Effector memory CD4-positive, alpha-beta T cell (primary cell): Measurements from ENCODE around the gene C20orf141.
A peak's percentile ranks its signal among the peaks of the same experiment; 100 is the strongest.
"Not testable (repeated sequence)": the region's sequence is repeated elsewhere in the genome, so short reads cannot be mapped to it uniquely, and the experiment has no call there.

ENCODE experiments used
- DNase-seq, 3 donors: peaks; one replicate each; pipeline ENCODE4 v3.0.0-alpha.2; 2020
- H3K27ac ChIP-seq: 2 replicates; pipeline ENCODE4 v1.7.0; 2013; ENCODE audit warnings: mild to moderate bottlenecking, low read length, moderate library complexity; ENCODE audit not compliant: insufficient read depth, poor library complexity, severe bottlenecking
- H3K27me3 ChIP-seq: replicated peaks from 2 replicates; pipeline ENCODE4 v1.7.0; 2013; ENCODE audit warnings: mild to moderate bottlenecking, low read length; ENCODE audit not compliant: insufficient read depth, control insufficient read depth, poor library complexity, severe bottlenecking
- H3K36me3 ChIP-seq: 2 replicates; pipeline ENCODE4 v1.7.0; 2013; ENCODE audit warnings: mild to moderate bottlenecking, low read length, moderate library complexity; ENCODE audit not compliant: control insufficient read depth, insufficient read depth
- H3K4me1 ChIP-seq: 2 replicates; pipeline ENCODE4 v1.7.0; 2013; ENCODE audit warnings: low read length, mild to moderate bottlenecking; ENCODE audit not compliant: control insufficient read depth, insufficient read depth, poor library complexity, severe bottlenecking
- H3K4me3 ChIP-seq: 2 replicates; pipeline ENCODE4 v1.7.0; 2013; ENCODE audit warnings: low read length, low read depth, mild to moderate bottlenecking; ENCODE audit not compliant: insufficient read depth, poor library complexity, severe bottlenecking
- H3K9me3 ChIP-seq: 2 replicates; pipeline ENCODE4 v1.7.0; 2013; ENCODE audit warnings: mild to moderate bottlenecking, low read length, moderate library complexity; ENCODE audit not compliant: control insufficient read depth

Gene C20orf141

DNA sequence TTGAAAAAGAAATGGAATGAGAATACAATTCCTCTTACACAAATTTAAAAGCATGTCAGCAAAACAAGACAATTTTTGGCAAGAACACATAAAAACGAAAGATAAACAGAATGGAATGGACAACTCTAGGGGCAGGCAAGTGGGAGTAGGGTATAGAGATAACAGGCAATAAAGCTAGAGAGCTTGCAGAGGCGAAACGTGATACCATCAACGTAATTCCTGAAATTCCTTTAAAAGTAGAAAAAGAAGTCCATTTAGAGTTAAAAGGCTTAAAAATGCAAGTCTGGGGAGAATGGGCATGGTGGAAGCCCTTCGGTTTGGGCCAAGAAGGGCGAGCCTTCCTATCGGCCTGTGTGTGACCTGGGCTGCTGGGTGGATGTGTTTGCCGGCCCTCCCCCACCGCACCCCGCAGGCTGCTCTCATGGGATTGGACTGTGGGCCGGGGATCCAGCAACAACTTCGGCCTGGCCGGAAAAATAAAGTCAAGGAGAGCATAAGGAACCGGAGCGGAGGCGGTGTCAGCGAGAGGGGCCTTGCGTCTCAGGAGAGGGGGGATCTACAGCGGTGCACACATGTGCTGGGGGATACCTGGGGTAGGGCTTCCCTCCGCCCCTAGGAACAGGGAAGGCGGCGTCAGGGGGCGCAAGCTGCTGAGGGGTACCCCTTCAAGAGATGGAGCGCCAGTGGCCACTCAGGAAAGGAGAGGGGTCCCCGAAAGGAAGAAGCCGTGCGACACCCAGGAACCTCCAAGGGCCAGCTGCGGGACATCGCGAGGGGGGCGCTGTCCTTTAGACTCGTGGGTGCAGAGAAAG lies 5.5 kb downstream of the C20orf141 start:
- Histone ChIP-seq H3K27me3 (no peaks in the 10 kb centered on the region), H3K4me3 (no peak overlapping the region), H3K36me3 (no peaks in the 10 kb centered on the region), H3K4me1 (peaks cover 18% of the 10 kb centered on the region), H3K9me3 (no peaks in the 10 kb centered on the region), H3K27ac (no peak overlapping the region)
- no peak for DNase-seq

- Histone ChIP-seq H3K4me1 (peaks cover 21% of the 10 kb centered on the region), H3K4me3 (no peak overlapping the region), H3K9me3 (no peaks in the 10 kb centered on the region), H3K27me3 (no peaks in the 10 kb centered on the region), H3K36me3 (no peaks in the 10 kb centered on the region), H3K27ac (no peak overlapping the region)
- DNase-seq, result no peak
Measured at GRCh38 chr20:2820896-2821869, 6.4 kb downstream of the C20orf141 start.

DNA sequence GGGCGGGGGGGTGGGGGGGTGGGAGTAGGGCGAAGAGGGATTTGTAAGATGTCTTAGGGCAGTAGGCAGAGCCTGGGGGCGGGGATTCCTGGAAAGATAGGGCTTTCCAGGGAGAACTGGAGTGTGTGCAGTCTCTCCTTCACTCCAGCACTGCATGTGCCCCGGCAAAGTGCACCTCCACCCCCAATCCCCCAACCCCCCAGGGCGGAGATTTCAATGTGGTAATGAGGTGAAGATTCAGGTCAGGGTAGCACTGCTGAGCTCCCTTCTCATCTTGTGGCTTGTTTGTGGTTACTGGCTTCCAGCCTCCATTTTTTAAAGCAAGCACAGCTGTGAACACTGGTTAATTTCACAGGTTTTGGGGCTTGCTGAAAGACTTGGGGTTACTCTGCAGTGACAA lies 7.3 kb downstream of the C20orf141 start:
- DNase-seq, result peak; percentile 22 to 27 (median 24)
- H3K4me1 ChIP-seq, result peaks cover 24% of the 10 kb centered on the region
- no peaks in the 10 kb centered on the region for H3K27me3 ChIP-seq
- H3K9me3 ChIP-seq, result no peaks in the 10 kb centered on the region
- no peaks in the 10 kb centered on the region for H3K36me3 ChIP-seq
- no peak overlapping the region for H3K27ac ChIP-seq
- peak overlapping the region; percentile 17 for H3K4me3 ChIP-seq

DNA sequence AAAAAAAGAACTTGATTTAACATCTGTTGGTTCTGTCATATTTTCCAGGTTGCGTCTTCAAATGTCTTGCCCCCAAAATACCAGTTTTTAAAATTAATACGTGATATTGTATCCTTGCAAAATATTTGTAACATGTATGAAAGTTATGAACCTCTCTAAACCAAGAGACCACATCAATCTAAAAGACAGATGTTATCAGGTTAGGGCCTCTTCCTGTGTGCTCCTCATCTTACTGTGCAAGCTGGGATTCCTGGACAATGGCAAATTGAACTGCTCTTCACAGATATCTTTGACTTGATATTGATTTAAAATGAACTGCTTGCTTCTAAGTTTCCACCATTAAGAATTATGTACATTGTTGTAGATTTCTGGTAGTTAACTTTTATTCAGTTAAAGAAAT lies 11.0 kb downstream of the C20orf141 start:
- Histone ChIP-seq H3K27ac (no peak overlapping the region), H3K27me3 (no peaks in the 10 kb centered on the region)

DNA sequence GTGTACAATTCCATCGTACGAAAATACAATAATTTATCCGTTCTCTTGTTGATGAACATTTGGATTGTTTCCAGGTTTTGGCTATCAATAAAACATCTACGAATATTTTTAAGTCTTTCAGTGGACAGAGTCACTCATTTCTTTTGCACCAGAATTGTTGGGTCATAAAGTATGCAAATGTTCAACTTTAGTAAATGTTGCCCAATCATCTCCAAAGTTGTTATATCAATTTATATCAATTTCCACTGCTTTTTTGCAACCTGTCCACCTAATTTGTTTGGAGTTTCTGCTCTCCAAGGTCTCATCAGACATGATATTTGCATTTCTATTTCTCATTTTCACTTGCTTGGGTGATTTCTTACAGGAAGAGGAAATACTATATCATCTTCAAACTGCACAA lies 11.9 kb downstream of the C20orf141 start:
- Histone ChIP-seq H3K4me1 (peaks cover 11% of the 10 kb centered on the region), H3K36me3 (no peaks in the 10 kb centered on the region), H3K9me3 (no peaks in the 10 kb centered on the region), H3K27me3 (no peaks in the 10 kb centered on the region), H3K27ac (no peak overlapping the region), H3K4me3 (no peak overlapping the region)
- no peak for DNase-seq

More for the DNA sequence above, 11.0 kb downstream of the C20orf141 start:
- Histone ChIP-seq H3K4me1 (peaks cover 19% of the 10 kb centered on the region), H3K36me3 (no peaks in the 10 kb centered on the region), H3K9me3 (no peaks in the 10 kb centered on the region), H3K4me3 (no peak overlapping the region)
- no peak for DNase-seq

DNA sequence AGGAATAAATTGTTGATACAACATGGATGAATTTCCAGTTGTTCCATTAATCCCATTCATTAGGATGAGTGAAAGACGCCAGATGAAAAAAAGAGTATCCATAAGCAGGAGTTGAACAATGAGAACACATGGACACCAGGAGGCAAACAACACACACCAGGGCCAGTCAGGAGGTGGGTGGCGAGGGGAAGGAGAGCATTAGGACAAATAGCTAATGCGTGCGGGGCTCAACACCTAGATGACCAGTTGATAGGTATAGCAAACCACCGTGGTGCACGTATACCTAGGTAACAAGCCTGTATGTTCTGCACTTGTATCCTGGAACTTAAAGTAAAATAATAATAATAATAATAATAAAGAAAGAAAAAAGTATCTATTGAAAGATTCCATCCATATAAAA lies 14.6 kb downstream of the C20orf141 start:
- peaks cover 6% of the 10 kb centered on the region for H3K4me1 ChIP-seq
- no peaks in the 10 kb centered on the region for H3K36me3 ChIP-seq
- no peak overlapping the region for H3K27ac ChIP-seq
- H3K4me3 ChIP-seq, result no peak overlapping the region
- DNase-seq, result no peak
- no peaks in the 10 kb centered on the region for H3K27me3 ChIP-seq
- no peaks in the 10 kb centered on the region for H3K9me3 ChIP-seq

- H3K36me3 ChIP-seq, H3K4me3 ChIP-seq, H3K9me3 ChIP-seq, H3K27ac ChIP-seq, DNase-seq, H3K27me3 ChIP-seq, H3K4me1 ChIP-seq: not testable (repeated sequence)
Measured at GRCh38 chr20:2831206-2831605, 16.4 kb downstream of the C20orf141 start.

DNA sequence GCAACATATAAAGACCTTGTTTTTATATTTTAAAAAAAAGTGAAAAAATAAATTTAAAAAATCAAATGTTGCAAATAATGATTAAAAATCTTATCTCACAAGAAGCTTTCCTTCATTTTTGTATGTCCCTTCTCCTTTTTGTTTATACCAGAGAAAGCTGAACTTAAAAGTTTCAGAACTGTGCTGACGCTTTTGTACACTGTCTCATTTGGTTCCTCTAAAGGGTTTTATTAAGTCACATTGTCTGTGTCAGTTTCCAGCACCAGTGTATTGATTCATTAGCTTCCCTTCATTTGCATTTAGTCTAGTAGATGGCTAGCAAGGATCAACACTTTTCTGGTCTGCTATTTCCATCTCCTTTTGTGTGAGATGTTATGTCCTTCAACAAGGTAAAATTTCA lies 19.0 kb downstream of the C20orf141 start:
- Histone ChIP-seq H3K4me3 (no peak overlapping the region), H3K27ac (no peak overlapping the region), H3K4me1 (no peaks in the 10 kb centered on the region), H3K27me3 (no peaks in the 10 kb centered on the region), H3K36me3 (no peaks in the 10 kb centered on the region), H3K9me3 (no peaks in the 10 kb centered on the region)
- DNase-seq, result no peak

- no peak overlapping the region for H3K4me3 ChIP-seq
- H3K36me3 ChIP-seq, result no peaks in the 10 kb centered on the region
- H3K27ac ChIP-seq, result no peak overlapping the region
- no peak for DNase-seq
- H3K4me1 ChIP-seq, result peaks cover 3% of the 10 kb centered on the region
- H3K9me3 ChIP-seq, result no peaks in the 10 kb centered on the region
- H3K27me3 ChIP-seq, result no peaks in the 10 kb centered on the region
Measured at GRCh38 chr20:2834401-2835110, 19.8 kb downstream of the C20orf141 start.
